GM12875 (cell line): ENCODE measurements around the gene C17orf114.

ENCODE experiments used
- H3K4me3 ChIP-seq: one replicate; pipeline ENCODE4 v1.5.1; 2011; ENCODE audit warnings: low read depth, low read length, control low read depth
- TF ChIP-seq, protein P1 (sequence below): IDR thresholded peaks from 2 replicates; pipeline ENCODE4 v1.5.1; 2011; ENCODE audit warnings: low read depth, mild to moderate bottlenecking, control low read depth, inconsistent platforms, low read length, moderate library complexity, borderline replicate concordance; ENCODE audit not compliant: insufficient read depth

The C17orf114 gene

DNA sequence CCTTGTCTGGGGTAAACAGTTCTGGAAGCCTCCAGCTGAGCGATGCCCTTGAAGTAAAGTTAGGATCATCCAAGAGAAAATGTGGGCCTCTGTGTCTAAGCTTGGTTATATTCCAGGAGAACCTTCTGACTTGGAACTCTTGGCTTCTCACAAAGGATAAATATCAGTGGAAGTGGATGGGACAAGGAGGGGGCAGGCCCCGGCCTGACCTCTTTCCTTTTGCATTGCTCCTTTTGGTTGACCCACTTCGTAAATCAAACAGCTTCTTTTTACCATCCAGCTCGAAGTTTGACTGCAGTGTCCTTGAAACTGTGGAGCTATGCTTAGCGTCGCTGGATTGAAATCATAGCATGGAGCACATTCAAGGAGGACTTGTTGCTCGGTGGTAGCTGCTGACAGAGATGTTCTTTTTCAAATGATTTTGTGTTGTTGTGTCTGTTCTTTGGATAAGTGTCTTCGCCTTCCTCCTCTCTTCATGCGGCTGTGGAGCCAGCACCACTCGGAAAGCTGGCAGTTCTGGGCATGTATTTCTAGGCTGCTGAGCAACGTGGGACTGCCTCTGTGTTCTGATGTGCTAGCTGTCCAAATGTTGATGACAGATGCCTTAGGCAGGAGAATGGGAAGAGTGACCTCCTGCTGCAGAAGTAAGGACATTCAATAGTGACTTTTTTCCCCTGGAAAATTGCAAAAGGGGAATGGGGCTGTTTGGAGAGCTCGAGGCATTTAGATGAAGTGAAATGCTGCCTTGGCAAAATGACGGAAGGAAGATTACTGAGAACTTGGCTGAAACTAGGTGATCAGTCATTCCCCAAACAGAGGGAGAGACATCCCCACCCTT lies 35.6 kb upstream of the C17orf114 start:
- TF ChIP-seq, protein P1, sequence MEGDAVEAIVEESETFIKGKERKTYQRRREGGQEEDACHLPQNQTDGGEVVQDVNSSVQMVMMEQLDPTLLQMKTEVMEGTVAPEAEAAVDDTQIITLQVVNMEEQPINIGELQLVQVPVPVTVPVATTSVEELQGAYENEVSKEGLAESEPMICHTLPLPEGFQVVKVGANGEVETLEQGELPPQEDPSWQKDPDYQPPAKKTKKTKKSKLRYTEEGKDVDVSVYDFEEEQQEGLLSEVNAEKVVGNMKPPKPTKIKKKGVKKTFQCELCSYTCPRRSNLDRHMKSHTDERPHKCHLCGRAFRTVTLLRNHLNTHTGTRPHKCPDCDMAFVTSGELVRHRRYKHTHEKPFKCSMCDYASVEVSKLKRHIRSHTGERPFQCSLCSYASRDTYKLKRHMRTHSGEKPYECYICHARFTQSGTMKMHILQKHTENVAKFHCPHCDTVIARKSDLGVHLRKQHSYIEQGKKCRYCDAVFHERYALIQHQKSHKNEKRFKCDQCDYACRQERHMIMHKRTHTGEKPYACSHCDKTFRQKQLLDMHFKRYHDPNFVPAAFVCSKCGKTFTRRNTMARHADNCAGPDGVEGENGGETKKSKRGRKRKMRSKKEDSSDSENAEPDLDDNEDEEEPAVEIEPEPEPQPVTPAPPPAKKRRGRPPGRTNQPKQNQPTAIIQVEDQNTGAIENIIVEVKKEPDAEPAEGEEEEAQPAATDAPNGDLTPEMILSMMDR, result no peak
- no peak overlapping the region for H3K4me3 ChIP-seq

DNA sequence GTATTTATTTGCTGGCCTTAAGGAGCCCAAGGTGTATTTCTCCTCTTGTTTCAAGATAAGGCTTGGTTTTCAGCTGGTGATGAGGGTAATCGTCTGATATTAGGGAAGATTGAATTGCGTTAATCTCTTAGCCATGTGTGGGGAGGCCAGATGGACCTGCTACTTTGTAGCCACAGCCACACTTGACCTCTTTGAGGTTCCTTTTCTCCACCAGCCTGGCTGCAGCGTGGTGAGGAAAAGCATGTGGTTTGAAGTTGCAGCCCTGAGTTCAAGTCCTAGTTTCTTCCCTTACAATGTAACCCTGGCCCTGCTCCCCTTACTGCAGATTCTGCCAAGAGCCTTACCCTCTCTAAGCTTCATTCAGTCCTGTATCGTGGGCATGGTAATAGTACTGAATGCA lies 34.1 kb upstream of the C17orf114 start:
- TF ChIP-seq, protein P1, result no peak
- H3K4me3 ChIP-seq, result no peak overlapping the region

DNA sequence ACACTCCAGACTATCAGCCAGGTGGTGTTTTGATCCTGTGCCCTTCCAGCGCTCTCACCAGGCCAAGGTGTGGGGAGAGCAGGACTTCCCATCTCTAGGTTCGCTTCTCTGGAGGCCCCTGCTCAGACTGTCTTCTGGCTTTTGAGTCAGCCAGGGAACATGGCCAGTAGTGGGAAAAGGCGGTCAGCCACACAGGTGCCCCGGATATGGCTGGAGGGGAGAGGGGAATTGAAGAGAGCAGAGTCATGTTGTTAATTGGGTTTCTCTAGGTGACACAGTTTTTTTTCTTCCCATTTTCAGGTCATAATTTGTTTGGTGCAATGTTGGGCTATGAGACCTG lies 32.5 kb upstream of the C17orf114 start:
- peak overlapping the region; percentile 93 for H3K4me3 ChIP-seq
- TF ChIP-seq, protein P1, result no peak

DNA sequence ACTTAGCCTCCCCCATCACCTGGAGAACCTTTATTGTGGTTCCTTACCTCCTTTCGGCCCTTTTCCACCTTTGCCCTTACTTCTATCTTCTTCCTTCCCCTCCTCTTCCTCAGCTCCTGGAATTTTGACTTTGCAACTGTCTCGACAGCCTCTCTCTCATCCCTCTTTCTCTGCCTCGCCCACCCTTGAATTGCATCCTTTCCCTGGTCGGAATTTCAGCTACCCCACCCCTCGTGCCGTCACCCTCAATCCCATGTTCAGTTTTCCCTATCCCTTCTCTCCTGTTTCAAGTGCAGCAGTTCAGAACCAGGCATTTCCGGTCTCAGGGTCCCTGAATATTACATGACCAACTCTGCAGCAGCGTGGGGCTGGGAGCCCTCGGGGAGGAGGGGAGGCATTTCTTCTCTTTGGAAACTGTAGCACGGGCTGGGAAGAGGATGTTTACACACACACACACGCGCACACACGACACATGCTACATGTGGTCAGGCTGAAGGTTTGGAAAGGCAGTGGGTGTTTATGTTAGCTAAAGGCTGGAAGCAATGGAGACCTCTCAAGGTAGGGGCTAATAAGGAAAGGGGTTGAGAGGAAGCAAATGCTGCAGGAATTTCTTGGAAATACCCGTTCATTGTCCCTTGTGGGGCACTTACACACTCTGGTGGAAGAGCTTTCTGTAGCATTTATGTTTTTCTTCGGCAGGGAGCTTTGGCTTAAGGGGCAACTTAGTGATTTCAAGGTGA lies 32.0 kb upstream of the C17orf114 start:
- TF ChIP-seq, protein P1, result no peak
- peak overlapping the region; percentile 93 for H3K4me3 ChIP-seq

DNA sequence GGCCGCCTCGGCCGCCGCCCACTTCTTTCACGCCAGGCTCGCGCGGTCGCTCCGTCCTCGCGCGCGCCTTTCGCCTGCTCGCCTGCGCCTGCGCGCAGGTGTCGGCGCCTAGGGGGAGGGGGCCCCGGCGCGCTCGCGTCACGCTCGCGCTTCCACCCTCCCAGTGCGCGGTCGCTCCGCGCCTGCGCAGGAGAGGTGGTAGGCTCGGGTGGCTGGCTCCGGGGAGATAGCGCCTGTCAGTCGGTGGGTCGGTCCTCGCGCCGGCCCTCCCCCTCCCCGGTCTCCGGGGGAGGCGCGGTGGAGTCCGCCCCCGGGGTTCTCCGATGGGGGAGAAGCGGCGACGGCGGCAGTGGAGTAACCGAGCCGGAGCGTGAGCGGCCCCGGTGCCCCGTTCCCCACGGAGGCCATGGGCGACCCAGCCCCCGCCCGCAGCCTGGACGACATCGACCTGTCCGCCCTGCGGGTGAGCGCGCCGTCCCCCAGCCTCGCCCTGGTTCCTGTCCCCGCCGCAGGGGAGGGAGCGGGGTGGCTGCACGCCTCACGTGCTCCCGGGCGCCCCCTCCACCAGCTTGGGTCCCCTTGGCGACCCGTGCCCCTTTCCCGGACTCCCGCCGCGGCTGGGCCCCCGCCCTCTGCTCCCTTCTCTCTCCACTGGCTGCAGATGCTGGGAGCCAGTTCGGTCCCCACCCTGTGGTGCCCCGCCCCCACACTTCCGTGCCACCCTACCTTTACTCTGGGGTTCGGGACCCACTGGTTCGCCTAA lies 31.2 kb upstream of the C17orf114 start, which contains the start of gene MINK1:
TSS of gene MINK1 (plus strand) at position 163 of the 763 bp plus-strand sequence. CDS start at position 407, 244 bp downstream.
- TF ChIP-seq, protein P1, result no peak
- peak within 1 kb of the TSS; percentile 93 for H3K4me3 ChIP-seq

DNA sequence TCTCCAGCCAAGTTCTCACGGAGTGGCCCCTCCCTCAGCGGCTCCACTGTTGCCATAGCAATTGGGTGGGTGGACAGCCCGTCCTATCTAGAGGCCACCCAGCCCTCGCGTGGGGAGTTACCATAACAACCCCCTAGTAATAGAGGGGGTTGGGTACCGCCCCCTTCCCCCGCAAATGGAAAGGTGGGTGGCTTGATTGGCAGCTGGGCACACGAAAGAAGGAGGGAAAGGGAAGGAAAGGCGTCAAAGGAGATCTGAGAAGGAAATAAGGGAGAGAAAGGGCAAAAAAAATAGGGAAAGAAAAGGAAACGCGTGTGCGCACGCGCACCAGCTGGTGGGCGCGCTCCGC lies 30.7 kb upstream of the C17orf114 start:
- peak overlapping the region; percentile 93 for H3K4me3 ChIP-seq

DNA sequence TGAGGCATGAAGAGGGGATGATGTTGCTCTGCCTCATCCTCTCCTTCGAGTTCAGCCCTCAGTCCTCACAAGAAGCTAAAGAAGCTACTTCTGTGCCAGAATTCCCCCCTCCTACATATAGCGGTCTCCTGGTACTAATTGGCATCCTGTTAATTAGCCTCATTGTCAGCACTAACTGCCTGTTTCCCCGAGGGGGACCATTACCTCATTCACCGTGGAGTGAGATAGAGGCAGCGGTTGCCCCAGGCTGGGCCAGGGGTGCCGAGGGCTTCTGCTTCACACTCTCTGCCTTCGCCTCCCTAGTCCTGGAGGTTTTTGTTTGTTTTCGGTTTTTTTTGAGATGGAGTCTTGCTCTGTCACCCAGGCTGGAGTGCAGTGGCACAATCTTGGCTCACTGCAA lies 25.3 kb upstream of the C17orf114 start:
- H3K4me3 ChIP-seq, result no peak overlapping the region
- TF ChIP-seq, protein P1, result no peak
